Tibial nerve (tissue), 4 donors: ENCODE results near the gene TEX19.

ENCODE experiments used
- CTCF ChIP-seq, 5 experiments: fragments of 200-600 bp in 3 of 5; fragments of 450-650 bp in 2 of 5; sonication (generic) in 3 of 5; IDR thresholded peaks; one replicate each; pipeline ENCODE4 v1.5.1; 2016 to 2019; ENCODE audit warnings: antibody characterized with exemption in 5 of 5, mild to moderate bottlenecking in 3 of 5, moderate library complexity in 2 of 5
- EP300 ChIP-seq, 2 donors: sonication (generic); formaldehyde crosslinking; IDR thresholded peaks; one replicate each; pipeline ENCODE4 v1.6.1; 2017; ENCODE audit warnings: antibody characterized with exemption in 2 of 2, mild to moderate bottlenecking in 1 of 2
- POLR2A ChIP-seq, 2 donors: fragments of 450-650 bp; IDR thresholded peaks; one replicate each; pipeline ENCODE4 v1.6.1; 2017; ENCODE audit warnings: antibody characterized with exemption in 2 of 2, mild to moderate bottlenecking in 2 of 2, moderate library complexity in 2 of 2

- TF ChIP-seq CTCF (IDR thresholded peaks at IDR 0.05) = no peak
- TF ChIP-seq POLR2A (IDR thresholded peaks at IDR 0.05) = no peak
- TF ChIP-seq EP300 (IDR thresholded peaks at IDR 0.05) = no peak
Observed at GRCh38 chr17:82358465-82359350, at the start of gene TEX19.
